ENCODE data around the gene CD247. TPM values are rescaled to one million over a fixed set of nuclear protein-coding genes. Genes with fewer than 3 reads are reported as not detected.

Gene CD247
- total and polyA plus RNA-seq, 10 of the 15 experiments (the other 5 are each of a cell fraction or from before 2014, with no cell fraction given): 0.10 to 0.77 (median 0.30) TPM

- peak; percentile 39 for ATAC-seq
- H3K9ac ChIP-seq (ENCODE audit: control insufficient read depth, insufficient read depth, low read length): peak overlapping the region; percentile 34; the same call in 1 of the 2 replicates
Observed at GRCh38 chr1:167551362-167551761, 33.0 kb upstream of the CD247 start.

GRCh38 chr1:167548059-167548932 lies 30.0 kb upstream of the CD247 start:
- ATAC-seq: no peak
- ChIA-PET POLR2A (no interaction called here), CTCF (interaction anchor here (2.9 to 10.9 kb wide), 3 partner anchors 7 to 15 kb away, joined by 14 to 262 read pairs (median 55); no protein-coding TSS in a partner anchor), RAD21 (ENCODE audit: unreplicated experiment) (interaction anchor here (0.9 to 6.9 kb wide), 4 partner anchors 9 to 129 kb away, joined by 3 to 70 read pairs (median 5); no protein-coding TSS in a partner anchor), SMC1A (ENCODE audit: uncharacterized antibody, unreplicated experiment) (interaction anchor here (0.6 to 6.7 kb wide), 9 partner anchors 6 to 648 kb away, joined by 3 to 83 read pairs (median 4); no protein-coding TSS in a partner anchor)
- TF ChIP-seq HCFC1 (IDR thresholded peaks at IDR 0.05; ENCODE audit: low read length) (no peak), JUNB (IDR thresholded peaks at IDR 0.05) (0 out of 2 replicates have a peak, but pooled peaks have one; percentile 12)
- no TSS peak for BruUV-seq (replicated peaks)
- Histone ChIP-seq H3K4me2 (ENCODE audit: control insufficient read depth, insufficient read depth) (peak overlapping the region; percentile 44), H3K4me1 (ENCODE audit: control insufficient read depth, insufficient read depth, low read length) (peaks cover 24% of the 10 kb centered on the region), H3K79me2 (ENCODE audit: control insufficient read depth, insufficient read depth, low read length) (peaks cover 23% of the 10 kb centered on the region), H3K4me3 (peak overlapping the region; percentile 5; the same call in 1 of the 2 replicates), H3K36me3 (ENCODE audit: control insufficient read depth in 2 of 2, insufficient read depth in 2 of 2, low read length in 1 of 2) (peaks cover 1 to 6% of the 10 kb centered on the region in 2 experiments; a peak in 2 of 4 replicates), H3K9ac (ENCODE audit: control insufficient read depth, insufficient read depth, low read length) (no peak overlapping the region), H2AFZ (ENCODE audit: control insufficient read depth, low read depth, low read length) (no peak overlapping the region), H3K27ac (ENCODE audit: control insufficient read depth, insufficient read depth) (no peak overlapping the region), H3K27me3 (replicated peaks in 1 of 2; ENCODE audit: control insufficient read depth in 2 of 2, insufficient read depth in 2 of 2, low read length in 1 of 2) (no peaks in the 10 kb centered on the region), H3K9me3 (replicated peaks; ENCODE audit: control insufficient read depth, insufficient read depth, low read length) (no peaks in the 10 kb centered on the region), H4K20me1 (ENCODE audit: control insufficient read depth, insufficient read depth) (no peaks in the 10 kb centered on the region)
- no peak for FAIRE-seq
- in situ Hi-C loops (cut with MboI) (no loop called here), intact Hi-C loops (cut with micrococcal nuclease; ENCODE audit: unreplicated experiment) (no loop called here)
- no peak for DNase-seq (ENCODE audit: low read depth, low spot score)
- WGBS (ENCODE audit: insufficient coverage, insufficient replicate concordance, low lambda C conversion rate, missing lambda C conversion rate): 67% methylated on average over 5 of the region's 5 CpGs

More at GRCh38 chr1:167551362-167551761, 33.0 kb upstream of the CD247 start:
- Histone ChIP-seq H2AFZ (ENCODE audit: control insufficient read depth, low read depth, low read length) (peak overlapping the region; percentile 47; the same call in 1 of the 2 replicates), H3K4me2 (ENCODE audit: control insufficient read depth, insufficient read depth) (peak overlapping the region; percentile 77), H3K27ac (ENCODE audit: control insufficient read depth, insufficient read depth) (no peak overlapping the region), H3K27me3 (replicated peaks in 1 of 2; ENCODE audit: control insufficient read depth in 2 of 2, insufficient read depth in 2 of 2, low read length in 1 of 2) (no peaks in the 10 kb centered on the region), H3K36me3 (ENCODE audit: control insufficient read depth in 2 of 2, insufficient read depth in 2 of 2, low read length in 1 of 2) (peaks cover 0 to 1% of the 10 kb centered on the region in 2 experiments; a peak in 2 of 4 replicates), H3K4me1 (ENCODE audit: control insufficient read depth, insufficient read depth, low read length) (peaks cover 9% of the 10 kb centered on the region), H3K79me2 (ENCODE audit: control insufficient read depth, insufficient read depth, low read length) (peaks cover 25% of the 10 kb centered on the region), H3K4me3 (peak overlapping the region; percentile 72; the same call in 1 of the 2 replicates), H3K9me3 (replicated peaks; ENCODE audit: control insufficient read depth, insufficient read depth, low read length) (no peaks in the 10 kb centered on the region), H4K20me1 (ENCODE audit: control insufficient read depth, insufficient read depth) (no peaks in the 10 kb centered on the region)
- intact Hi-C loops (cut with micrococcal nuclease; ENCODE audit: unreplicated experiment) (loop anchor here (10.0 kb wide), 1 partner anchor 83 kb away; the partner anchor contains the start of gene RCSD1), in situ Hi-C loops (cut with MboI) (no loop called here)
- WGBS (ENCODE audit: insufficient coverage, insufficient replicate concordance, low lambda C conversion rate, missing lambda C conversion rate): 100% methylated on average over 1 of the region's 1 CpG
- TF ChIP-seq SMAD5 (IDR thresholded peaks at IDR 0.05; ENCODE audit: low read depth) (no peak), SPI1 (IDR thresholded peaks at IDR 0.05; ENCODE audit: borderline replicate concordance, insufficient read depth, low read depth, low read length) (peak; percentile 17; the same call in 1 of the 2 replicates), ATF7 (IDR thresholded peaks at IDR 0.05; ENCODE audit: low read depth) (0 out of 2 replicates have a peak, but pooled peaks have one; percentile 10)
- no peak for DNase-seq (ENCODE audit: low read depth, low spot score)
- ChIA-PET SMC1A (ENCODE audit: uncharacterized antibody, unreplicated experiment) (interaction anchor here (0.6 to 6.7 kb wide), 10 partner anchors 9 to 332 kb away, joined by 3 to 83 read pairs (median 3); no protein-coding TSS in a partner anchor), CTCF (interaction anchor here (0.8 to 10.9 kb wide), 3 partner anchors 10 to 21 kb away, joined by 3 to 262 read pairs (median 55); no protein-coding TSS in a partner anchor), RAD21 (ENCODE audit: unreplicated experiment) (interaction anchor here (1.0 to 6.9 kb wide), 5 partner anchors 12 to 114 kb away, joined by 3 to 70 read pairs (median 4); no protein-coding TSS in a partner anchor), POLR2A (interaction anchor here (0.8 to 2.2 kb wide), 4 partner anchors 11 to 283 kb away, joined by 3 to 10 read pairs (median 4); no protein-coding TSS in a partner anchor)
- BruUV-seq (replicated peaks): no TSS peak
- no peak for FAIRE-seq
